SK-N-SH (cell line): Measurements from ENCODE around the gene SSR1.

Experiments used
- EP300 ChIP-seq, 2 experiments: IDR thresholded peaks; 2 replicates each; pipeline versions ENCODE4 v1.4.0 to v1.6.1; 2012; ENCODE audit warnings: borderline replicate concordance in 1 of 2, low read depth in 1 of 2, low read length in 1 of 2
- MXI1 ChIP-seq: IDR thresholded peaks from 2 replicates; pipeline ENCODE4 v1.6.1; 2012; ENCODE audit warnings: mild to moderate bottlenecking, low read depth, low read length, improper control_type of control experiment
- RCOR1 ChIP-seq: fragments of 150-350 bp; IDR thresholded peaks from 2 replicates; pipeline ENCODE4 v1.6.1; 2017; ENCODE audit warnings: antibody characterized with exemption, low read length
- TCF12 ChIP-seq: IDR thresholded peaks from 2 replicates; pipeline ENCODE4 v1.4.0; 2012
- USF2 ChIP-seq: fragments of 150-350 bp; IDR thresholded peaks from 2 replicates; pipeline ENCODE4 v1.6.1; 2017; ENCODE audit warnings: antibody characterized with exemption, low read length, low read depth, borderline replicate concordance
- YY1 ChIP-seq: IDR thresholded peaks from 2 replicates; pipeline ENCODE4 v1.4.0; 2012; ENCODE audit warnings: low read depth, mild to moderate bottlenecking
- ZBTB33 ChIP-seq: IDR thresholded peaks from 2 replicates; pipeline ENCODE4 v1.4.0; 2012; ENCODE audit warnings: low read depth, borderline replicate concordance
- TF ChIP-seq, protein P1 (sequence below): fragments of 200-600 bp; sonication (generic); IDR thresholded peaks from 2 replicates; pipeline ENCODE4 v1.6.1; 2017; ENCODE audit warnings: antibody characterized with exemption, mild to moderate bottlenecking, moderate library complexity

GRCh38 chr6:7241160-7241559 is 71.8 kb downstream of the SSR1 start:
- TF ChIP-seq USF2 (no peak), EP300 (IDR thresholded peaks at IDR 0.05; ENCODE audit: borderline replicate concordance in 1 of 2, low read depth in 1 of 2, low read length in 1 of 2) (no peak), ZBTB33 (no peak), MXI1 (no peak), YY1 (no peak), TCF12 (no peak), RCOR1 (no peak)
- TF ChIP-seq, protein P1, sequence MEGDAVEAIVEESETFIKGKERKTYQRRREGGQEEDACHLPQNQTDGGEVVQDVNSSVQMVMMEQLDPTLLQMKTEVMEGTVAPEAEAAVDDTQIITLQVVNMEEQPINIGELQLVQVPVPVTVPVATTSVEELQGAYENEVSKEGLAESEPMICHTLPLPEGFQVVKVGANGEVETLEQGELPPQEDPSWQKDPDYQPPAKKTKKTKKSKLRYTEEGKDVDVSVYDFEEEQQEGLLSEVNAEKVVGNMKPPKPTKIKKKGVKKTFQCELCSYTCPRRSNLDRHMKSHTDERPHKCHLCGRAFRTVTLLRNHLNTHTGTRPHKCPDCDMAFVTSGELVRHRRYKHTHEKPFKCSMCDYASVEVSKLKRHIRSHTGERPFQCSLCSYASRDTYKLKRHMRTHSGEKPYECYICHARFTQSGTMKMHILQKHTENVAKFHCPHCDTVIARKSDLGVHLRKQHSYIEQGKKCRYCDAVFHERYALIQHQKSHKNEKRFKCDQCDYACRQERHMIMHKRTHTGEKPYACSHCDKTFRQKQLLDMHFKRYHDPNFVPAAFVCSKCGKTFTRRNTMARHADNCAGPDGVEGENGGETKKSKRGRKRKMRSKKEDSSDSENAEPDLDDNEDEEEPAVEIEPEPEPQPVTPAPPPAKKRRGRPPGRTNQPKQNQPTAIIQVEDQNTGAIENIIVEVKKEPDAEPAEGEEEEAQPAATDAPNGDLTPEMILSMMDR: no peak
